Measurements from ENCODE around the gene TRIO. TPM values are rescaled to one million over a fixed set of nuclear protein-coding genes. Genes with fewer than 3 reads are reported as not detected.

TRIO gene
- total RNA-seq, 1 experiment from 2014 or later: 106 TPM

GRCh38 chr5:14508046-14508445, 364.9 kb downstream of the TRIO start:
- no peak for DNase-seq (ENCODE audit: extremely low read depth, low read depth)

- no peak for DNase-seq (ENCODE audit: extremely low read depth, low read depth)
Measured at GRCh38 chr5:14509556-14509955, 366.4 kb downstream of the TRIO start.

- no peak for DNase-seq (ENCODE audit: extremely low read depth, low read depth)
Measured at GRCh38 chr5:14510156-14510734, 367.1 kb downstream of the TRIO start.

DNA sequence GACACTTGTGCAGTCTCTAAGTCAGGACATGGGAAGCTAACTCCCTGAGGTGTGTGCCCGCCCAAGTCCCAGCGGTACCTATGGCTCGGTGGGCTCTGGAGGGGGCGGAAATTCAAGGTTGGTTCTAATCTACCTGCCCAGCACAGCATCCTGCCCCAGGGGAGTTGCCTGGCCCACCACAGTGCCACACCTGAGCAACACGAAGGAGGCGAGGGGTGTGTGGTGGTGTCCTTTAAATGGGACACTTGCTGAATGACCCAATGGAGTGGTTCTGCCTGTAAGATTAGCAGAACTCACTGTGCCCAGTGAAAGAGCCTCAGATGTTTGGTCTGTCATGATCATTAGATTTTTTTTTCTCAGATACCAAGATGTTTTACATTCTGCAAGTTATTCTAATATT, 367.7 kb downstream of the TRIO start:
- DNase-seq (ENCODE audit: extremely low read depth, low read depth): no peak

- DNase-seq (ENCODE audit: extremely low read depth, low read depth): no peak
Measured at GRCh38 chr5:14512574-14512973, 369.4 kb downstream of the TRIO start.

DNA sequence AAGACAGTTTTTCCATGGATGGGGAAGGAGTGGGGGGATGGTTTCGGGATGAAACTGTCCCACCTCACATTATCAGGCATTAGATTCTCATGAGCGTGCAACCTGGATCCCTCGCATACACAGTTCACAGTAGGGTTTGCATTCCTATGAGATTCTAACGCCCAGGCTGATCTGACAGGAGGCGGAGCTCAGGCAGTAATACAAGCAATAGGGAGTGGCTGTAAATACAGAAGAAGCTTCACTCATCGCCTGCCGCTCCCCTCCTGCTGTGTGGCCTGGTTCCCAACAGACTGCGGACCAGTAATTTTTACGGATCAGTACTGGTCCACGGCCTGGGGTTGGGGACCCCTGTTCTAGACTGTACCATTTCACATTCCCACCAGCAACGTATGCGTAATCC, 370.1 kb downstream of the TRIO start:
- DNase-seq (ENCODE audit: extremely low read depth, low read depth): no peak

DNA sequence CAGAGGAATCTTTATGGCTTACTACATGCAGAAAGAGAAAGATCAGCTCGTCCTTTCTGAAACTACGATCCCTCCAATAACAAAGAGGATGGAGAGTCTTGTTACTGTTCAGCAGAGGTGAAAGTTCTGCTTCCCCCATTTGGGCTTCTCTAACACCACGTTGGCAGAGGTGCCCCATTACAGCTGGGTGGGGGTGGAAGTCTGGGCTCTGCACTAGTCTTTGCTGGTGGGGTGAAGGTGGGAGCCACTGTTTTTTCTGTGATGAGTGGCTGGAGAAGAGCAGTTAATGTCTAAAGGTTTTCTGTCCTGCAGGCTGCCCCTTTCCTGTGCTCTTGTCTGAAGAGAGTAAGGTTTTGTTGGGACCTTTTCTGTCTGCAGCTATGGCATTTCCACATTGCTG, 373.8 kb downstream of the TRIO start:
- no peak for DNase-seq (ENCODE audit: extremely low read depth, low read depth)

DNA sequence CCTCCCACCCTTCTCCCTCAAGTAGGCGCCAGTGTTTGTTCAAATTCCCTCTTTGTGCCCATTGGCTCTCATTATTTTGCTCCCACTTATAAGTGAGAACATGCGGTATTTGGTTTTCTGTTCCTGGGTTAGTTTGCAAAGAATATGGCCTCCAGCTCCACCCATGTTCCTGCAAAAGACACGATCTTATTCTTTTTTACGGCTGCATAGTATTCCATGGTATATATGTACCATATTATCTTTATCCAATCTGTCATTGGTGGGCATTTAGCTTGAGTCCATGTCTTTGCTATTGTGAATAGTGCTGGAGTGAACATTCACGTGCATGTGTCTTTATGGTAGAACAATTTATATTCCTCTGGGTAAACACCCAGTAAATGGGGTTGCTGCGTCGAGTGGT, 375.5 kb downstream of the TRIO start:
- no peak for DNase-seq (ENCODE audit: extremely low read depth, low read depth)

DNA sequence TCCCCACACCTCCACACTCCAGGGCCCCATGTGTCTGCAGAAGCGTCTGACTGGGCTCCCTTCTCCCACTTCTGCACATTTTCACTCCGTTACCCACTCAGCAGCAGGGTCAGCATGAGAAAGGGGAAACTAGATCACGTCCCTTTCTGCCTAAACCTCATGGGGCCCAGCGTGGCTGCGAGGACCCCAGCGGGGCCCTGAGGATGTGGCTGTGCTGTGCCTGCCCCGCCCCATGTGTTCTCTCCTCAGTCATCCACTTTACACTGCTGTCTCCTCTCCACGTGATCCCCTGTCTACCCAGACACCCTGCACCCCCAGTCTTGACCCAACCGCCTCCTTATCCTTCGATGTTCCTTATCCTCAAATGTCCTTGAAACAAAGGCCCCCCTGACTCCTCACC, 378.6 kb downstream of the TRIO start:
- DNase-seq (ENCODE audit: extremely low read depth, low read depth): no peak

GRCh38 chr5:14522721-14523120, 379.6 kb downstream of the TRIO start:
- DNase-seq (ENCODE audit: extremely low read depth, low read depth): no peak

- no peak for DNase-seq (ENCODE audit: extremely low read depth, low read depth)
Measured at GRCh38 chr5:14523243-14524034, 380.3 kb downstream of the TRIO start.

- no peak for DNase-seq (ENCODE audit: extremely low read depth, low read depth)
Measured at GRCh38 chr5:14525397-14525796, 382.3 kb downstream of the TRIO start.

DNA sequence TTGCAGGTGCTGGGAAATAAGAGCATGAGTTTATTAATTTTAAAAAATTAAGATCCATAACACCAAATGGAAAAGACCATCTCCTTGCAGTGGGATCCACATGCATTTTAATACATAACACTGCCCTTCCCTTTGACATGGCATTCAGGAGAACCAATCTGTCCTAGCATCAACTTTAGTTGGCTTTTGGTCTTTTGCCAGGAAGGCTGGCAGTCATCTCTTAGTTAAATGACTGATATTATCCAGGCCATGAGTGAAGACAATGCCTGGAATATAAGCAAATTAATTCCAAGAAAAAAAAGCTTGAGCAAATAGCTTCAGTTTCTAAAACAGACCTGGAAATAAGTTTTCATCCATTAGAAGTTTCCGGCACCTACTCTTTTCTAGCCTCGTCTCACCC, 383.4 kb downstream of the TRIO start:
- no peak for DNase-seq (ENCODE audit: extremely low read depth, low read depth)

GRCh38 chr5:14528115-14528514, 385.0 kb downstream of the TRIO start:
- no peak for DNase-seq (ENCODE audit: extremely low read depth, low read depth)

- DNase-seq (ENCODE audit: extremely low read depth, low read depth): no peak
Measured at GRCh38 chr5:14528926-14529325, 385.8 kb downstream of the TRIO start.

DNA sequence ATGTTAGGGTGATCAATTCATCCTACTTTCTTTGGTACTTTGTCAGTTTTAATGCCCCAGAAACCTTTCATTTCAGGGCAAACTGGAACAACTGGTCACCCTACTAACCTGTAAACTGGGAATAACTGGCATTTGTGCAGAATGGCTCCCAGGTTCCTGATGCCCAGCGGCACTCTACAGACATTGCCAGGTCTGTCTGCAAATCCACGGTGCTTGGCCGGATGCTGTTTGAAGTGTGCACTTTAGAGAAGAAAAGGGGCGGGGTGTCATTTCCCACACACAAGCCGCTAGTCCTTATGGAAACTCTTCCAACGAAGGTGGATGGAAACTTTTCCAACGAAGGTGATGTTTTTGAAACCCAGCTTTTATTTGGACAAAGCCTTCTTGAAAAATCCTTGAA, 388.5 kb downstream of the TRIO start:
- no peak for DNase-seq (ENCODE audit: extremely low read depth, low read depth)

DNA sequence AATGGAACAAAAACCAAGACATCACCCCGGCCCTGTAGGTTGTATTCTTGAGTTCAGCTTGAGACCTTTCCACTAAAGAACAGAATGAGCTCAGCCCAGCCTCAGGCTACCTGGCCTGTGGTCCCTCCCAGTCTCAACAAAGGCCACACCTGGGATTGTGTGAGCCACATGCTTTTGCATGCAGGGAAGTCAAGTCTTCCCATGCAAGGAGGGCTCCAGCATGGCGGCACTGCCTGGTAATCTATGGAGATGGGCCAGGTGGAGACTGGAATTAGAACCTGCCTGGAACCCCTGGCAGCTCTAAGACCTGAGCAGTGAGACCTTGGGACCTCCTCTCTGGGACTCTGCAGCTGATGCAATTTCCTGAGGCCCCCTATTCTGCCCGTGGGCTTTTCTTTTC, 389.0 kb downstream of the TRIO start:
- no peak for DNase-seq (ENCODE audit: extremely low read depth, low read depth)

- no peak for DNase-seq (ENCODE audit: extremely low read depth, low read depth)
Measured at GRCh38 chr5:14534773-14535172, 391.6 kb downstream of the TRIO start.

GRCh38 chr5:14545308-14545707, 402.2 kb downstream of the TRIO start:
- no peak for DNase-seq (ENCODE audit: extremely low read depth, low read depth)

GRCh38 chr5:14545862-14546261, 402.7 kb downstream of the TRIO start:
- no peak for DNase-seq (ENCODE audit: extremely low read depth, low read depth)

- DNase-seq (ENCODE audit: extremely low read depth, low read depth): no peak
Measured at GRCh38 chr5:14547666-14548065, 404.5 kb downstream of the TRIO start.

- no peak for DNase-seq (ENCODE audit: extremely low read depth, low read depth)
Measured at GRCh38 chr5:14551211-14551610, 408.1 kb downstream of the TRIO start.

- DNase-seq (ENCODE audit: extremely low read depth, low read depth): no peak
Measured at GRCh38 chr5:14552017-14552416, 408.9 kb downstream of the TRIO start.

Data from NCI-H460 (cell line).